Measurements from ENCODE around the gene MYO3B.
"Not testable (repeated sequence)": the region's sequence is repeated elsewhere in the genome, so short reads cannot be mapped to it uniquely, and the experiment has no call there.

Gene MYO3B

GRCh38 chr2:170163411-170164065 is 14.4 kb upstream of the MYO3B start:
- DNase-seq = no peak

GRCh38 chr2:170165129-170165528 is 12.8 kb upstream of the MYO3B start:
- no peak for DNase-seq

GRCh38 chr2:170166735-170167134 is 11.2 kb upstream of the MYO3B start:
- no peak for DNase-seq

GRCh38 chr2:170170281-170171040 is 7.5 kb upstream of the MYO3B start:
- no peak for DNase-seq

GRCh38 chr2:170176212-170176611 is 1.7 kb upstream of the MYO3B start:
- no peak for DNase-seq

- no peak for DNase-seq
These were observed 2.2 kb downstream of the MYO3B start for GRCh38 chr2:170180031-170180566.

GRCh38 chr2:170181602-170182001 is 3.7 kb downstream of the MYO3B start:
- DNase-seq = no peak

GRCh38 chr2:170185319-170185718 is 7.4 kb downstream of the MYO3B start:
- DNase-seq = no peak

GRCh38 chr2:170189757-170190156 is 11.8 kb downstream of the MYO3B start:
- DNase-seq = no peak

GRCh38 chr2:170190172-170190571 is 12.2 kb downstream of the MYO3B start:
- DNase-seq = no peak

- no peak for DNase-seq
These were observed 13.4 kb downstream of the MYO3B start for GRCh38 chr2:170191166-170191866.

- no peak for DNase-seq
These were observed 19.0 kb downstream of the MYO3B start for GRCh38 chr2:170196963-170197362.

- DNase-seq = no peak
These were observed 23.3 kb downstream of the MYO3B start for GRCh38 chr2:170201275-170201674.

- DNase-seq = no peak
These were observed 23.9 kb downstream of the MYO3B start for GRCh38 chr2:170201734-170202393.

GRCh38 chr2:170202437-170202836 is 24.5 kb downstream of the MYO3B start:
- DNase-seq = no peak

- no peak for DNase-seq
These were observed 26.5 kb downstream of the MYO3B start for GRCh38 chr2:170204298-170204951.

- DNase-seq = no peak
These were observed 28.3 kb downstream of the MYO3B start for GRCh38 chr2:170206246-170206645.

- no peak for DNase-seq
These were observed 29.0 kb downstream of the MYO3B start for GRCh38 chr2:170206805-170207407.

- no peak for DNase-seq
These were observed 30.0 kb downstream of the MYO3B start for GRCh38 chr2:170207901-170208300.

GRCh38 chr2:170208967-170209366 is 31.0 kb downstream of the MYO3B start:
- DNase-seq = no peak

- no peak for DNase-seq
These were observed 34.8 kb downstream of the MYO3B start for GRCh38 chr2:170212625-170213280.

- DNase-seq = not testable (repeated sequence)
These were observed 35.3 kb downstream of the MYO3B start for GRCh38 chr2:170213281-170213625.

Data from left hindlimb (tissue), 1 donor.